Mucosa of rectum (tissue), 2 donors: ENCODE data around the gene R3HDM1.

Source experiments
- H3K27ac ChIP-seq, 2 donors: one replicate each; pipeline ENCODE4 v1.7.0; 2013; ENCODE audit warnings: inconsistent platforms in 2 of 2, low read depth in 2 of 2, low read length in 2 of 2
- H3K27me3 ChIP-seq, 2 donors: one replicate each; pipeline ENCODE4 v1.7.0; 2013; ENCODE audit warnings: low read length in 2 of 2; ENCODE audit not compliant: control insufficient read depth in 2 of 2, insufficient read depth in 2 of 2
- H3K36me3 ChIP-seq, 2 donors: one replicate each; pipeline ENCODE4 v1.7.0; 2013; ENCODE audit warnings: low read length in 2 of 2; ENCODE audit not compliant: control insufficient read depth in 2 of 2, insufficient read depth in 2 of 2
- H3K4me1 ChIP-seq, 2 donors: one replicate each; pipeline ENCODE4 v1.7.0; 2013; ENCODE audit warnings: low read length in 2 of 2, mild to moderate bottlenecking in 1 of 2; ENCODE audit not compliant: control insufficient read depth in 2 of 2, insufficient read depth in 2 of 2
- H3K4me3 ChIP-seq, 2 donors: one replicate each; pipeline ENCODE4 v1.7.0; 2013; ENCODE audit warnings: low read length in 2 of 2
- H3K9ac ChIP-seq, 2 donors: one replicate each; pipeline ENCODE4 v1.7.0; 2013; ENCODE audit warnings: low read length in 2 of 2, low read depth in 1 of 2, mild to moderate bottlenecking in 1 of 2
- H3K9me3 ChIP-seq, 2 donors: one replicate each; pipeline ENCODE4 v1.7.0; 2013; ENCODE audit warnings: low read length in 2 of 2; ENCODE audit not compliant: control insufficient read depth in 2 of 2
- donor health status: healthy.
- donor health status: Normal muscosa, but diverticular disease.

The R3HDM1 gene

DNA sequence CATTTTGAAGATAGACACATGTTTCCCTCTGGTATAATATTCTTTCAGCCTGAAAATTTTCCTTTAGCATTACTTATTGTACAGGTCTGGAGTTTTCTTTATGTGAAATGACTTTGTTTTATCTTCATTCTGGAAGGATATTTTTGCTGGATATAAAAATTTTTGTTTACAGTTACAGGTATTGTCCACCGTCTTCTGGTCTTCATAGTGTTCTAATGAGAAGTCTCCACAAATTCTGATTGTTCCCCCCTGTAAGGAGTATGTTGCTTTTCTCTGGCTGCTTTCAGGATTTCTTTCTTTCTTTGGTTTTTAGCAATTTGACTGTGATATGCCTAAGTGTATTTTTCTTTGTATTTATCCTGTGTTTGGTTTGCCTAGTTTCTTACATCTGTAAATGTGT, 225.4 kb downstream of the R3HDM1 start:
- Histone ChIP-seq H3K27ac (no peak overlapping the region), H3K9ac (no peak overlapping the region), H3K36me3 (peaks cover 58 to 70% of the 10 kb centered on the region in 2 donors), H3K9me3 (peaks cover 4 to 7% of the 10 kb centered on the region in 2 donors), H3K4me1 (no peaks in the 10 kb centered on the region), H3K27me3 (no peaks in the 10 kb centered on the region), H3K4me3 (no peak overlapping the region)

DNA sequence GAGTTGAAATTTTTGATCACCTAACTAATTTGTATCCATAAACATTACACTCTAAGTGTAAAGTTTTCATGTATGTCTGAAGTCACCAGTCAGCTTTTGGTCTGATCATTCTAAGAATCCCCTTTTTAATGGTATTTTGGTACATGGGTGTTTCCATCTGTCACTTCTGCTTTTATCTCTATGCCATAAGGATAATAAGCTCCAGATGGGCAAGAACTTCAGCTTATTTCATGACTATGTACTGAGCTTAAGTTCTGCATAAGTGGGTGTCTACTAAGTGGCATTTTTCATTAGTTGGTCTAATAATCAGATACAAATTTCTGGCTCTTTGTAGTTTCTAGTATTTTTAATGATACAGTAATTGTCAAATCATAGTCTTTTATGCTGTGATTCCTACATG, 230.7 kb downstream of the R3HDM1 start:
- H3K9ac ChIP-seq = no peak overlapping the region
- H3K27ac ChIP-seq = no peak overlapping the region
- H3K4me1 ChIP-seq = no peaks in the 10 kb centered on the region
- H3K4me3 ChIP-seq = no peak overlapping the region
- H3K36me3 ChIP-seq = peaks cover 50 to 54% of the 10 kb centered on the region in 2 donors
- H3K9me3 ChIP-seq = no peaks in the 10 kb centered on the region
- no peaks in the 10 kb centered on the region for H3K27me3 ChIP-seq

DNA sequence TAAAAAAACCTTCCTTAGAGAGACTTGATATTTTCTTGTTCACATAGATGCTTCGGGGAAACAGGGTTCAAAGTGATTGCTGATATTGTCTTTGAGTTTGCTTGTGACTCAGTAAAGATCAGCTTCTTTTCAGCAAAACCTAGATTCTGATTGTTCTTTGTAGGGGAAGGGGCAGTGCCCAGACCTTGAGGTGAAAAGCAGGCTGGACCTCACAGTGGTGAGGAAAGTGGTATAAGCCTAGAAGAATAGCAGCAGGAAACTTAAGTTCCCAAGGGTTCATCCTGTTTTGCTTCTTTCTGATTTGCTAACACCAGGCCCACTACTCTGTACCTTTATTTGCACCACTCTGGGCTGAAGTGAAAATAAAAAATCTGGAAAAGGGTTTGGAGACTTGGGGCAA, 231.2 kb downstream of the R3HDM1 start:
- no peaks in the 10 kb centered on the region for H3K4me1 ChIP-seq
- peaks cover 48 to 49% of the 10 kb centered on the region in 2 donors for H3K36me3 ChIP-seq
- no peaks in the 10 kb centered on the region for H3K9me3 ChIP-seq
- no peaks in the 10 kb centered on the region for H3K27me3 ChIP-seq
- H3K9ac ChIP-seq = no peak overlapping the region
- H3K27ac ChIP-seq = no peak overlapping the region
- H3K4me3 ChIP-seq = no peak overlapping the region

DNA sequence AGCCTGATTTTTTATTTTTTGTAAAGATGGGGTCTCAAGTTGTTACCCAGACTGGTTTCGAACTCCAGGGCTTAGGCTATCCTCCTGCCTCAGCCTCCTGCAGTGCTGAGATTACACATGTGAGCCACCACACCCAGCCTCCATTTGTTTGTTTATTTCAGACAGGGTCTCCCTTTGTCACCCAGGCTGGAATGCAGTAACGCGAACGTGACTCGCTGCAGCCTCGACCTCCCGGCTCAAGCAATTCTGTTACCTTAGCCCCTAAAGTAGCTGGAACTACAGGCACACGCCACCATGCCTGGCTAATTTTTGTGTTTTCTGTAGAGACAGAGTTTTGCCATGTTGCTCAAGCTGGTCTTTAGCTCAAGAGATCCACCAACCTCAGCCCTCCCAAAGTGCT, 237.6 kb downstream of the R3HDM1 start:
- Histone ChIP-seq H3K27me3 (no peaks in the 10 kb centered on the region), H3K9me3 (no peaks in the 10 kb centered on the region), H3K4me1 (no peaks in the 10 kb centered on the region), H3K27ac (no peak overlapping the region), H3K36me3 (peaks cover 53 to 57% of the 10 kb centered on the region in 2 donors), H3K4me3 (no peak overlapping the region), H3K9ac (no peak overlapping the region)

DNA sequence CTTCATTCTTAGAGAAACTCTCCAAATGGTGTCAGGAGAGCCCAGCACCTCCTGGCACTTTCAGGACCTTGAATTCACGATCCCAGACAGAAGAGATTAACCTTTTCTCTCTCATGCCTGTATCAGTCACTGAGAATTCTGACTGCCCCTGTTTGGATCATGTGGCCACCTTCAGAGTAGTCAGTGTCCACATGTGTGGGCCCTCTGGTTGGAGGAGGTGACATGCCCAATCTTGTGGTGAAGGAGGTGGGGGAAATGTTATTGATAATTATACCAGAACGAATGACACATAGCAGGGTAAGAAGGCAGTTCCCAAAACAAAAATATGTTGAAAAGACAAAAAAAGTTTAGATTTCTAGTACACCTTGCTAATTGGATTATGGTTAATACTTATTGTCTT, 242.0 kb downstream of the R3HDM1 start:
- no peaks in the 10 kb centered on the region for H3K9me3 ChIP-seq
- no peak overlapping the region for H3K27ac ChIP-seq
- no peaks in the 10 kb centered on the region for H3K4me1 ChIP-seq
- H3K4me3 ChIP-seq = no peak overlapping the region
- no peaks in the 10 kb centered on the region for H3K27me3 ChIP-seq
- no peak overlapping the region for H3K9ac ChIP-seq
- H3K36me3 ChIP-seq = peaks cover 70 to 74% of the 10 kb centered on the region in 2 donors

DNA sequence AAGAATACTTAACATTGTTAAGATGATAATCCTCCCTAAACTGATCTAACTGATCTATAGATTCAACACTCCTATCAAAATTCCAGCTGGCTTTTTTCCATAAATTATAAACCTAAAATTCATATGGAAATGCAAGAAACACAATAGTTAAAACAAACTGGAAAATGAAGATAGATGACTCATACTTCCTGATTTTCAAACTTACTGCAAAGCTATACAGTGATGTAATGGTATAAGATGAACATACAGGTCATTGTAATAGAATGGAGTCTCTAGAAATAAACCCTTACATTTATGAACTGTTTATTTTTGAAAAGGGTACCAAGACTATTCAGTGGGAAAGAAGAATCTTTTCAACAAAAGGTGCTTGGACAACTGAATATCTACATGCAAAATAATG, 242.6 kb downstream of the R3HDM1 start:
- H3K4me3 ChIP-seq = no peak overlapping the region
- no peaks in the 10 kb centered on the region for H3K27me3 ChIP-seq
- H3K9ac ChIP-seq = no peak overlapping the region
- H3K9me3 ChIP-seq = no peaks in the 10 kb centered on the region
- no peak overlapping the region for H3K27ac ChIP-seq
- H3K36me3 ChIP-seq = peaks cover 76 to 78% of the 10 kb centered on the region in 2 donors
- H3K4me1 ChIP-seq = no peaks in the 10 kb centered on the region
